Upper lobe of left lung (tissue), 4 donors: Measurements from ENCODE around the gene KIF1C.

Experiments used
- CTCF ChIP-seq, 6 experiments: fragments of 450-650 bp in 4 of 6; fragments of 200-600 bp in 2 of 6; sonication (generic) in 2 of 6; IDR thresholded peaks; one replicate each; pipeline ENCODE4 v1.5.1; 2016 to 2019; ENCODE audit warnings: antibody characterized with exemption in 6 of 6
- EP300 ChIP-seq, 4 donors: sonication (generic); formaldehyde crosslinking; IDR thresholded peaks; one replicate each; pipeline ENCODE4 v1.5.1; 2017; ENCODE audit warnings: antibody characterized with exemption in 4 of 4, control low read depth in 2 of 4
- POLR2A ChIP-seq, 4 donors: fragments of 450-650 bp; IDR thresholded peaks; one replicate each; pipeline ENCODE4 v1.5.1; 2016 to 2017; ENCODE audit warnings: antibody characterized with exemption in 4 of 4, mild to moderate bottlenecking in 2 of 4
- POLR2AphosphoS5 ChIP-seq, 2 donors: sonication (generic); formaldehyde crosslinking; IDR thresholded peaks; one replicate each; pipeline ENCODE4 v1.5.1; 2017; ENCODE audit warnings: antibody characterized with exemption in 2 of 2

DNA sequence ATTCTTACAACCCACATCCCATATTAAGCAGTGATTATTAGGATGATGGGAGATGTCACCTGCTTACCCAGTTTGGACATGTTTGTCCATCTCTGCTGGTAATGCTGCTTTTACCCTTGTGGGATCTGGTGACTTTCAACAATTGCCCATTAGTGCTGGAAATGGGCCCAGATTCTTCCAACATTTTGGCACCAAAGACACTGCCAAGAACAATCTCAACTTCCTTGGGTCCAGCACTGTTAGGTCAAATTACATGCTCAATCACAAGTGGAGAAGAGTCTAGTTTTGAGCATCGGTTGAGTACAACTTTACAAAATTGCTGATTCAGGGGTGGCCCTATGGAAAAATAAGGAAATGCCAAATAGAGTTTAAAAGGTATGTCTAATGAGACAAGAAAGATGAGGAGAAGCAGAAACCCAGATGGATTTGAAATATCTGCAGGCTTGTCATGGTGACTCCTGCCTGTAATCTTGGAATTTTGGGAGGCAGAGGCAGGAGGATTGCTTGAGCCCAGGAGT is 67.5 kb downstream of the KIF1C start:
- TF ChIP-seq POLR2AphosphoS5 (IDR thresholded peaks at IDR 0.05): no peak
- TF ChIP-seq CTCF (IDR thresholded peaks at IDR 0.05): no peak
- TF ChIP-seq POLR2A (IDR thresholded peaks at IDR 0.05): no peak
- TF ChIP-seq EP300 (IDR thresholded peaks at IDR 0.05): no peak
